Femur (tissue), 1 donor: Measurements from ENCODE around the gene MAGI1.
"Not testable (repeated sequence)": the region's sequence is repeated elsewhere in the genome, so short reads cannot be mapped to it uniquely, and the experiment has no call there.

Experiments used
- DNase-seq: peaks from one replicate; pipeline ENCODE4 v3.0.0-alpha.2; 2017

MAGI1 gene

DNA sequence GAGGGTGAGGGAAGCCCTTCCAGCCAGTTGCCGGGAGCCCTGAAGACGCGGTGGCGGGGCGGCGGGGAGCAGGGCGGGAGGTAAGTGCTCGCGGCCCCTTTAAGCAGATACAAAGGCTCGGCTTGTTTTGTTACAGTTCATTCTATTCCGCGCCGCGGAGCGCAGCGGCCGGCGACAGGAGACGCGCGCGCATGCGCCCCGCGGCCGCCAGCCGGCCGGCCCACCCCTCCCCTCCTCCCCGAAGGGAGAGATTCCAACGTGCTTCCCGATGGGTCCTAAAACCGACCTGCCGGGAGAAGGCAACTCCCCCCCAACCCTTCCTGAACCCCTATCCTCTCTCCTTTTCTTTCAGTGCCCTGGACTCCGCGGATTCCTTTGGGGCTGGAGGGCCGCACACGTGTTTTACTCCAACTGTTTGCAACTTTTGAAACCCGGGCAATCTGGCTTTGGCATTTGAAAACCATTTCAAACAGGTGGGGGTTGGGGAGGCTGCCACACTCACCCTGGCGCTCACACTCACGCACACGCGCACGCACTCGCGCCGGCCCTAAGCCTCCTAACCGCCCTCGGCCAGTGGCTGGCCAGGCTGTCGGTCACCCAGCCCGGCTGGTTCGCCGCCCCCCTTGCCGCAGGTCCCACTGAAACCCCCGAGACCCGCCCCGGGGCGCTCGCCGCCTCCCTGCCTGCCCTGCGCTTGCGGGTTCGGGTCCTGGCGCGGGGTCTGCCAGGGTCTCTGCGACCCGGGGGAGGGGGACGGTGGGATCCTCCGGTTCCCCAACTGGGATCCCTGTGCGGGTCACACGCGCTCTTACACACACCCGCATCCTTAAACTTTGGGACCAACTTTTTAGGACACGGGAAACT lies at the start of gene MAGI1:
Gene MAGI1, minus strand, starts transcription at position 193 of the 864 bp plus-strand sequence. CDS start 610 bp downstream, outside the sequence.
- DNase-seq = peak; percentile 96

DNA sequence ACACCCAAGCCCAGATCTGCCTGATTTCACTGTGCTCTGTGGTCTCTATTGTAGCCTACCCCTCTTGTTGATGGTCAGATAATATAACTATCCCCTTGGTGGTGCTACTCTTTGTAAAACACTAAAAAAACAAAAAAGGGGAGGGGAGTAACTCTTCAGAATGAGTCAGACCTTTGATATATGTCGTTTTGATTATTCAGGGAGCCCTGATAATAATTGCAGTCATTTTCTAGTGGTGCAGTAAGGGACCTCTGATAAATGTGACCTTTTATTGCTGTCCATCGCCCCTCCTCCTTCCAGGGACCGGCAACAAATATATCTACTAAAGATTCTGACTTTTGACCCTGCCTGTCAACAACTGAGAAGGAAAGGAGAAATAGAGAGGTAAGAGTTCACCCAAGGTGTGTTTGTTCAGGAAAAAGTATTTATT lies 45.1 kb upstream of the MAGI1 start:
- no peak for DNase-seq

DNA sequence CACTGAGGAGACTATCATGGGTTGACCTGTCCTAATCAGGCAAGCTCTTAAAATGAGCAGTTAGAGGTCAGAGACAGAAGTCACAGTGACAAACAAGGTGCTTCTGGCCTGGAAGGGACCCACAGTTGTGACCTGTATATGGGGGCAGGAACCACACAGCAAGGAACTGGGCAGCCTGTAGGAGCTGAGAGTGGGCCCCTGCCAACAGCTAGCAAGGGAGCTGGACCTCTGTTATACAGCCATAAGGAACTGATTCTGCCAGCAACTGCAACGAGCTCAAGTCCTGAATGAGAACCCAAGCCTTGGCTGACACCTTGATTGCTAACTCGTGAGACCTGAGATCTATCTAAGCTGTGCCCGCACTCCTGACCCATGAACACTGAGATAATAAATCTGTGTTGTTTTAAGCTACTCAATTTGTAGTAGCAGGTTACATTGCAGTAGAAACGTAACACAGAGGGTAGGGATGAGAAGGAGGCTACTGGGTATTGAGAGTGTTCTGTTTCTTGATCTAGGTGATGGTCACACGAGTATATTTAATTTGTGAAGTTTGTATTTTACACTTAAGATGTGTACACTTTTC lies 44.5 kb upstream of the MAGI1 start:
- no peak for DNase-seq

DNA sequence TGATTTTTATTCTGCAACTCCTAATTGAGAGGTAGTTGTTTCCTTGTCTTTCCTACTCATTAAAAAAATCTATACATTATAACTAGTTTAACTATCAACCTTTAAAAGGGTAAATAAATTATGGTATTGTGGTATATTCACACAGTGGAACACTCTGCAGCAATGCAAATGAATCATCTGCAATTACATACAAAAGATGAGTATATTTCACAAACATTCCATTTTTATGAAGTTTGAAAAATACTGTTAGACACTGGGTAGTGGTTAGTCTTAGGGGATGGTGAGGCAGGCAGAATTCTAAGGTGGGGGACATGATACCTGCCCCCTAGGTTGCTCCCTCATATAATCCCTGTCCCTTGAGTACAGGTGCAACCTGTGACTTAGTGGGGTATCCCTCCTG lies 44.0 kb upstream of the MAGI1 start:
- DNase-seq = no peak

DNA sequence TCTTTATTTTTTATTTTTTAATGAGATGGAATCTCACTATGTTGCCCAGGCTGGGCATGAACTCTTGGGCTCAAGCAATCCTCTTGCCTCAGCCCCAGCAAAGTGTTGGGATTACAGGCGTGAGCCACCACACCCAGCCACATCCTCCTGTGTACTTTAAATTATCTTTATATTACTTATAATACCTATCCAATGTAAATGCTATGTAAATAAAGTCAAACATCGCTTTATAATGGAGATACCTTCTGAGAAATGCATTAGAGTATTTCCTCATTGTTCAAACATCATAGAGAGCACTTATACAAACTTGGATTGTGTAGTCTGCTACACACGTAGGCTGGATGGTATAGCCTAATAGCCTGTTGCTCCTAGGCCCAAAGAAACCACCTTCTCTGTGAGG lies 41.4 kb upstream of the MAGI1 start:
- DNase-seq = no peak

DNA sequence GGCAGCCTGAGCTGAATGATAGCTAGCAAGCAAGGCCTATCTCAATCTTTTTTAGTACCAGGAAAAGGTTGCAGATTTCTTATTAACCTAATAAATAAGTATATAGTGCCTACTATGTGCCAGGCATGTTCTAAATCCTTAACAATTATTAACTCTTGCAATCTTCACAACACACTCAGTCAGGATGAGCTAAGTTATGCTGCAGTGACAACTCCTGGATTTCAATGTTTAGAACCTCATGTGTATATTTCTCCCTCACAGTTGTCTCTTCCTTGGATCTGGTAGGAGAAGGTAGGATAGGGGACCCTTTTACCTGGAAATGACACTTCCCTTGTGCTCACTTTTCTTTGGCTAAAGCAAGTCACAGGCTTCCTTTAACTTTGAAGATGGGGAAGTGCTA lies 39.3 kb upstream of the MAGI1 start:
- DNase-seq = no peak

DNA sequence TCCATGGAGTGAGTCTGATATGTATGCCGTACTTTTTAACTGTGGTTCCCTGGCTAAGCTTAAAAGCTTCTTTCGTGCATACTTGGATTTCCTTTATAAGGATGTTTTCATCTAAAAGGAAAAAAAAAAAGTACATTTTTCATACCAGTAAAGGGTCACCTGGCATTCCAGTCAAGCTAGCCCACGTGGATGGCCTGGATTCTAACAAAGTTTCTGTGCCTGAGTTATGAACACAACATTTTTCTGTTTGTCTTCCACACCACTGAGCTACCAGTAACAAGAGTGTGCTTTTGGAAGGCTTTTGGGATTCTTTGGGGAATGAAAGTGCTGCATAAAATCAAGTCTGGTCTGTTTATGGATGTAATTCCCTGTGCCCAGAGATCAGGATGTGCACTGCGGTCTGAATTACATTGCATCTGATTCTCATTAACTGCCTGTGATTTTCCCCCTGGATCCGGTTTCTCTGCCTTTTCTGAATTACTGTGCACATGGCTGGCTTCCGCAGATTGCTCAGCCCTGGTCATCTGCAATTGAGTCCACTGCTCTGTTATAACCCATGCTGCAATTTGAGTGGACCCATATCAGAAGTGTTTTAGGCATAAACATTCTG lies 38.2 kb upstream of the MAGI1 start:
- DNase-seq = peak; percentile 57

DNA sequence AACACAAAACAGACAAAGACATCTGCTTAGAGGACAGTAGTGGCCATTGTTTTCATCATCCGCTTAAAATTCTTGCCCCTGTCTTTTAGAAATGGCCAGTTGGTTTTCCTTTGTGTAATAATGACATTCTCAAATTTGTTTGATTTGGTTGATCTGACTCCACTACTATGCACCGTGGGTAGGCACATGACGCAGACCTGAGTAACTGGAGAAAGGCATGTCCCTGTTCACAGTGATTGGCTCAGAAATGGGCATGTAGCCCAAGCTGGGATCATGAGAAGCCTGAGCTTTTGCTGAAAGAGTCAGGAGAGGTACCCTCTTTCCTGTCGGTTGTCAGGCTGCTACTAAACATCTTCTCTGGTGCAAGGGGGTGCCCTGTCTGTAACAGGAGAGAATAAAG lies 36.6 kb upstream of the MAGI1 start:
- DNase-seq = no peak

DNA sequence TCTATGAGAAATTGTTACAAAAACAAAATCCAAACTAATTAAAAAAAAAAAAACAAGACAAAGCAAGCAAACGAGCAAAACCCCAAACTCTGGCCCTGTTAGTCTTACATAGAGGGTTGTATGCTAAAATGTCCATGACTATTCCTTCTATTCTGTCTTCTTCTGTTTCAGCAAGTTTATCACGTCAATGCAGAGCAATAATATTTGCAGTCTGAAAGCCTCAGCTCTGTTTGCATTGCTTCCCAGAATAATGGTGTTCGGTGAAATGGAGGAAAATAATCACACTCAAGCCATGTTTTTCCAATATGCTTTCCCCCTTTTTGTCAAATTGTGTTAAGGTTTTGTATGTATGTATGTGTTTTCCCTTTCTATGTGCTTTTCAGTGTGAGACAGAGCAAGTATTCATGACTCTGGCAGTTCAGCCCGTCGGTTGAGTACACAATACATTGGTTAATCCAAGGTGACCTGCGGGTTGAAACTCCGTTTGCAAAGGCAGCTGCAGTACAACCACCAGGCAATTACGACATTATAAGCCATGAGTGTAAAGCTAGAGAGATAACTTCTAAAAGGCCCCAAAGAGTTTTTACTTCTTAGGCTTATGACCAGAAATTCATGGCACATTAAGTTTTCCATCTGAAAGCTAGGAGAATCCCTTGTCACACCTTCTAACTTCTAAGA lies 34.9 kb upstream of the MAGI1 start:
- no peak for DNase-seq

DNA sequence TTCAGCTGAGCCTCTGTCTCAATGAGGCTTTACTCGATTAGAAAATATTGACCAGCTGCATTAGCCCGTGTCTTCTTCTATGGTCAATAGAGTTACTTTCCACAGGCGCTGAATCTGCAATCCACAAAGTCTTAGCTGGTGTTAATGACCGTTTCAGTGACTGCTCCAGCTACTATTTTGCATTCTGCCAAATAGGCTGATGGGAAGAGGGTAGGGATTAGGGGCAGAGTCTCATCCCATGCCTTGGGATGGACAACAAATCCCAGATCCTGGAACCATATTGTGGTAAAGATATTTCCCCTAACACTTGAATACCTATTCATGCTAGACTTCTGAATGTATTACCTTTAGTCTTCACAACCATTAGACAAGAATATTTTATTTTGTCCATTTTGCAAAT lies 29.5 kb upstream of the MAGI1 start:
- DNase-seq = no peak

DNA sequence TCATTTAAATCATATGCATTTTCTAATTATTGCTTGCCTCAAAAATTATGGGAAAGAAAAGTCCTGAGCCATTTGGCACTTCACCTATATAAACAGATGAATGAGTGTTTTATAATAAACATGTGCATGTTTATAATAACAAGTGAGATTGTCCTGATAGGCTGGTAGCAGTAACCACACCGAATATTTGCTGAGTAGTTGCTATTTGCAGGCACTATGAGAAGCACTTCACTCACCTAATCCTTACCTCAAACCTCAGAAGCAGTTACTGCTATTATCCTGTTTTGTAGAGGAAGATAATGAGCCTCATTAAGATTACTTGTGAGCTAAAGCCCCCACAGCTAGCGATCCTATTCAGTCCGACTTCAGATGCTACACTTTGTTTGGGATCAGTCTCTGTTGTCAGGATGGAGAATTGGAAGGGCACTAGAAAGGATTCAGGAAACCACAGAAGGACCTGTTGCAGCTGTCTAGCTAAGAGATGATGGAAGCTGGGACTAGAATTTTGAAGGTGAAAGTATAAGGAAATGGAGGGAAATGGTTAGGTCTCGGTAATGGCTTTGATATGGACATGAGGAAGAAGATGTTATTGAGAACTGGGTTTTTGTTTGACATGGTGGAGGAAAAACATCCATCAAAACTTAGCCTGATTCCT lies 28.4 kb upstream of the MAGI1 start:
- DNase-seq = no peak

DNA sequence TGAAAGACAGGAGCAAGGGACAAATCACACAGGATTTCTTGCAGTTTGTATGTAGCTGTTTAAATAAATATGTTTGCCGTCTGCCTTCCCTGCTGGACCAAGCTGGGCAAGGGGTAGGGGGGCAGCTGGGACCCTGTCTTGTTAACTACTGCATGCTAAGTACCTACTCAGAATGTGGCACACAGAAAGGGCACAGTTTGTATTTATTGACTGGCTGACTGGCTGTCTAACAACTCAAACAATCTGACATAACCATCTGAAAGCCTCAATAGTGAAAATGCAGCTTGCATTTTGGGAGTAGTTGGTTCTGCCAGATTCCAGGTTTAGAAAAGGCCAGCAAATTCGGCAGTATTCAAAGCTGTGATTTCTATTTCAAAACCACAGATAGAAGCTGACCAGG lies 16.6 kb upstream of the MAGI1 start:
- no peak for DNase-seq

DNA sequence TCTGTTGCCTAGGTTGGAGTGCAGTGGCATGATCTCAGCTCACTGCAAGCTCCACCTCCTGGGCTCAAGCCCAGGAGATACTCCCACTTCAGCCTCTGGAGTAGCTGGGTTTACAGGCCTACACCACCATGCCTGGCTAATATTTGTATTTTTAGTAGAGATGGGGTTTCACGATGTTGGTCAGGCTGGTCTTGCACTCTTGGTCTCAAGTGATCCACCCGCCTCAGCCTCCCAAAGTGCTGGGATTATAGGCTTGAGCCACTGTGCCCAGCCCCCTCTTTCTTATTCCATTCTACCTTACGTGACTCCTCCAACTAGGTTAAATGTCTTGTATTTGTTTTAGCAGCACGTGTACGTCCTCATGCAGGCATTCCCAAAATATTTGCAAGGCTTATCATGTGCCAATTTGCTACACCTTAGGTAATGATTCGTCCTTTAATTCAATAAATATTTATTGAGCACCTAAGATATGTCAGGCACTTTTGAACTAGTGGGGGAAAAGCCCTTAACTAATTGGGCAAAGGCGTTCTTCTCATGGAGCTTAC lies 14.9 kb upstream of the MAGI1 start:
- DNase-seq = no peak

DNA sequence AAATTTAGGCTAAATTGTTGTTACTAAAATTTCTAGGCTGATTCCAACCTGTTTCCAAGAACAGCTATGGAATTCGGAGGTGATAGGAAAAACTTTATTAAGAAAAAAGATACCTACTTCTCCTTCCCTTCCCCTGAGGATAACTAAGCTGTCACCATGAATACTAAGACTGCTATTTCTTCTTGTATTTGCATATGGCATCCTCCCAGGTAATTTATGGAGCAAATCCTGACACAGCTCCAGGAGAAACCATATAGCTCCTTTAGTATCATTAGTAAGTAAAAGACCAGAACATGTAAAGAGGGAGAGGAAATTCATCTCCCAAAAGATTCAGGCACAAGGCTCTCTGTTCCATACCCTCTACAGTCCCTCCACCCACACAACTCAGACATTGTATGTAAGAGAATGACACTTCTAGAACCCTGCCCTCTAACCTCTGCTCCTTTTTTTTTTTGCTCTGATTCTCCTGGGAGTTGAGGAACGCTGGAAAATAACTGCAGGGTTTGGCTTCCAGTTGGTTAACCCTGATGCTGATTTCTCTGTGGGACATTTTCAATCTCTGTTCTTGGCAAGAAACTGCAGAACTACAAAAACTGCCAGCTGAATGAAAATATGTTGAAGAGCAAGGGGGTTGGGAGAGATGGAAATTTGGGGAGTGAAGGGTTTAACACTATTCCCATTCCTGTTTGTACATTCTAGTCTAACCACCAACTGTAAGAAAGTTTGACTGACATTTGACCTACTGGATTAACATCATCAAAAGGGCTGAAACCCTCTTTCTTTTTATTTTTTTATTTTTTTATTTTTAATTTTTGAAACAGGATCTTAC lies 14.2 kb upstream of the MAGI1 start:
- DNase-seq = no peak

DNA sequence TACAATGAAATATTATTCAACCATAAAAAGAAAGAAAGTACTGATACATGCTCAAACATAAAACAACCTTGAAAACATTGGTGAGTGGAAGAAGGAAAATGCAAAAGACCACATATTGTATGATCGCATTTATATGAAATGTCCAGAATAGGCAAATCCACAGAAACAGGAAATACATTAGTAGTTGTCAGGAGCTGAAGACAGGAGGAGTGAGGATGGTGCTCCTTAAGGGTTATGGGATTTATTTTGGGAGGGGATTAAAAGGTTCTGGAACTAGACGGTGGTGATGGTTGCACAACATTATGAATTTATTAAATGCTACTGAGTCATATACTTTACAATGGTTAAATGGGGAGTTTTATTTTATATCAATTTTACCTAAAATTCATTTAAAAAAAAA lies 12.1 kb upstream of the MAGI1 start:
- DNase-seq = no peak

DNA sequence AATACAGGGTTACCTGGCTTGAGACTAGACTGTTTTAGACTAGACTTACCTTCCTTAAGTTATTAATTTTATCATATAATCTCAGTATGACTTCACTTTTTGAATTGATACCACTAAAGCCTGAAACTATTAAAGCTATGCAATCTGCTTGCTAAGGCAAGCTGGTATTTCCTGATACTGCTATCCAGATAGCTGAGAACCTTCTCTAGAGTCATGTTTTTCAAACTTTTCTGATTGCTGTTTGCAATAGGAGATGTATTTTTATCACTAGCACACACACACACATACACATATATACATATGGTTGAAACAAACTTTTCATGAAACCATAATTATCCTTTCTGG lies 9.3 kb upstream of the MAGI1 start:
- no peak for DNase-seq

DNA sequence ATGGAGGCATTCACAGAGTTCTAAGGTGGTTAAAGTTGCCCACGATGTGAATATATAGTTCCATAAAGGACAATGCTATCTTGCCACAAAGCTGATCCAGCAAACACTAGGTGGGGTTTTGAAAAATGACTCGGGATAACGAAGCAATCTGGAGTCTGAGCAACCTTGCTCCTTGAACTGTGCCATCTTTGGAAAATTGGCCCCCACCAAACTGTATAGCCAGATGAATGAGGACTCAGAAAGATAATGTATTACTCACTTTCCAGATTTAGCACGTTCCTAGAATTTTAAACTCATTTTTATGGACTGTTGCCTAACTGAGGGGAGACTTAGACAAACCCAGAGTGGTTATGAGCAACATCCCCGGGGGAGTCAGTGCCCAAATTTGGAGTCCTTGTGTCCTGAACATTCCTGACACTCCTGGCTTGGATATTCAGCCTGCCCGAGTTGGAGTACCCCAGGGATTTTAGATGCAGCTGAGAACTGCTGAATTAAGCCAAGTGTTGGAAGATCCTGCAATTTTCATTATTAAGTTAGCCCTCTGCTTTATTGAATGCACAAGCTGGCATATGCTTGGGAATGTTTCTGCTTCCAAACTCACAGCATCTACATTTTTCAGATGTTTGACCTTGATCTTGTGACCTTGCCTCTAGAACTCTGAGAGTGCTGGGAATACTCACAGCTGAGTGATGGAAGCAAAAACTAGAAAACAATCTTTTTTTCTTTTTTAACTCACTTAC lies 8.8 kb upstream of the MAGI1 start:
- DNase-seq = no peak

DNA sequence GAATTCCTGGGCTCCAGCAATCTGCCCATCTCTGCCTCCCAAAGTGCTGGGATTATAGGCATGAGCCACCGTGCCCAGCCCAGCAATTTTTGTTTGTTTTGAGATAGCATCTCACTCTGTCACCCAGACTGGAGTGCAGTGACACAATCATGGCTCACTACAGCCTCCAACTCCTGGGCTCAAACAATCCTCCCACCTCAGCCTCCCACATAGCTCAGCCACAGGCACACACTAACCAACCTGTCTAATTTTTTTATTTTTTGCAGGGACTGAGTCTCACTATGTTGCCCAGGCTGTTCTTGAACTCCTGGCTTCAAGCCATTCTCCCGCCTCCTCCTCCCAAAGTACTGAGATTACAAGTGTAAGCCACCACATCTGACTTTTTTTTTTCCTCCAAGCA lies 7.6 kb upstream of the MAGI1 start:
- not testable (repeated sequence) for DNase-seq

DNA sequence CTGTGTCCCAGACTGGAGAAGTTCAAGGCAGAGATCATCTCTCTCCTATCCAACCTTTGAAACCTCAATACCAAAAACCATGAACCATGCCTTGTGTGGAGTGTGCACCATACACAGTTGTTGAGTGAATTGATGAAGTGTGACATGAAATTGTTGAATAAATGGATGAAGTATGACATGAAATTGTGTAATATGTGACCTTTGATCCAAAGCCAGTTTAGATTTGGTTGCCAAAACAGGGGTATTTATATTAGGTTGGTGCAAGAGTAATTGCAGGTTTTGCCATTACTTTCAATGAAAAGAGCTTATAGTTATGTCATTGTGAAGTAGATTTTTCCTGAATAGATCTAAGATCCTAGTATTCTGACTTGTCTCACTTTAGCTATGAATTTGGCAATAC lies 3.1 kb upstream of the MAGI1 start:
- no peak for DNase-seq

DNA sequence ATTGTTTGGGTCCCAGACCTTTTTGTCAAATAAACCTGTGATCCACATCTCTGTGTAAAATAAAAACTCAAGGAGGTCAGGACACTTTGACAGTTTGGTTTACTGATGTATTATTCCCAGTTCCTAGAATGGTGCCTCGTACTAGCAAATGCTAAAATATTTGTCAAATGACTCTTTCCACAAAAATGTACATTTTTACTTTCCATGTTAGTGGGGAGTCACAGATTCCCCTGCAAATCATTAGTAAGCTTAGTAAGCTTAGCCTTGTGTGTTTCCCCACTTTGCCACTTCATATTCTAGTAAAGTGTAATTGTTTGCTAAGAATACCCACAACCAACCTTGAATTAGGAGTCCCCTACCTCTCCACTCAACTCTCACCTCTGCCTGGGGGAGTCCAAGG lies 2.4 kb upstream of the MAGI1 start:
- DNase-seq = no peak

DNA sequence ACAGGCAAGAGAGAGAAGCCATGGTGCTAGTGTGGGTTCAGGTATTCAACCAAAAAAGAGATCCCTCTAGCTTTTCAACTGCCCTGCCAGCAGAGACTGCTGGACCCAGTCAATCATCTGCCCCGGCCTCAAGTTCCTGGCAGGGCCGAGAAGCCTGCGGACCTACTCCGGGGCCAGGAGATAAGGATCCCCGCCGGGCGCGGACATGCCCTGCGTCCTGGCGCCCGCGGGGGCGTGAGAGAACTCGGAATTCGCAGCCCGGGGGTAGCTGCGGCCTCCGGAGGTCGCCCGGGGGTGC lies 821 bp upstream of the MAGI1 start:
- DNase-seq = peak; percentile 25

DNA sequence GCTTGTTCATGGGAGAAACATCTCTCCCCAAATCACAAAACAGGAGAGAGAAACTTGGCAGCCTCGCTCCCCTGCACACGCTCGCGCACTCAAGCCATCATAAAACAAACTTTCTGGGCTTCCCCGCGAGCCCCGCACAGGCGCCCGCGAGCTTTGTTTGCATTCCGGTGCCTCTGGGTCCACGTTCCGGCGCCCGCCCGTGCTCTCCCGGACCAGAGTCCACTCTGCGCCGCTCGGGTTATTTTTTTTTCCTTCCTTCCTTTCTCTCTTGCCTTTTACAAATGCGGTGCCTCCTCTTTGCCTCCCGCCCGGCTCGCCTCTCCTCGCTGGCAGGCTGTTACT lies 363 bp downstream of the MAGI1 start:
- no peak for DNase-seq
